H9 (cell line): ENCODE measurements around the gene ROR1. TPM values are rescaled to one million over a fixed set of nuclear protein-coding genes. Genes with fewer than 3 reads are reported as not detected.

Source experiments
- DNase-seq: peaks from one replicate; pipeline ENCODE4 v3.0.0-alpha.2; 2017
- H2AFZ ChIP-seq: one replicate; pipeline ENCODE4 v1.6.1; 2013; ENCODE audit warnings: mild to moderate bottlenecking, low read length, control low read depth, moderate library complexity
- H2AK5ac ChIP-seq: 2 replicates; pipeline ENCODE4 v1.6.1; 2013; ENCODE audit warnings: low read length, control low read depth, mixed read lengths; ENCODE audit not compliant: insufficient read length
- H2BK120ac ChIP-seq: one replicate; pipeline ENCODE4 v1.6.1; 2013; ENCODE audit warnings: low read depth, mild to moderate bottlenecking, low read length, control low read depth, inconsistent platforms; ENCODE audit not compliant: poor library complexity, severe bottlenecking
- H2BK12ac ChIP-seq: 2 replicates; pipeline ENCODE4 v1.6.1; 2013; ENCODE audit warnings: low read length, control low read depth, mixed read lengths, low read depth; ENCODE audit not compliant: insufficient read length
- H2BK15ac ChIP-seq: 2 replicates; pipeline ENCODE4 v1.6.1; 2013; ENCODE audit warnings: low read depth, low read length, control low read depth
- H2BK20ac ChIP-seq: one replicate; pipeline ENCODE4 v1.6.1; 2013; ENCODE audit warnings: low read depth, mild to moderate bottlenecking, low read length, control low read depth, inconsistent platforms; ENCODE audit not compliant: poor library complexity, severe bottlenecking
- H2BK5ac ChIP-seq: 2 replicates; pipeline ENCODE4 v1.6.1; 2013; ENCODE audit warnings: low read length, control low read depth, mixed read lengths; ENCODE audit not compliant: insufficient read length
- H3K14ac ChIP-seq: 2 replicates; pipeline ENCODE4 v1.6.1; 2013; ENCODE audit warnings: low read length, control low read depth; ENCODE audit not compliant: insufficient read depth
- H3K18ac ChIP-seq: 2 replicates; pipeline ENCODE4 v1.6.1; 2013; ENCODE audit warnings: low read depth, mild to moderate bottlenecking, mixed read lengths, low read length, control low read depth; ENCODE audit not compliant: insufficient read length
- H3K23ac ChIP-seq: 2 replicates; pipeline ENCODE4 v1.6.1; 2013; ENCODE audit warnings: low read length, control low read depth, mixed read lengths, low read depth; ENCODE audit not compliant: insufficient read length
- H3K23me2 ChIP-seq: 2 replicates; pipeline ENCODE4 v1.6.1; 2013; ENCODE audit warnings: low read depth, mild to moderate bottlenecking, mixed read lengths, low read length, control low read depth; ENCODE audit not compliant: insufficient read length, poor library complexity, severe bottlenecking
- H3K27ac ChIP-seq: 2 replicates; pipeline ENCODE4 v1.5.1; 2013; ENCODE audit warnings: low read length, control low read depth, mixed read lengths, low read depth; ENCODE audit not compliant: insufficient read length
- H3K27me3 ChIP-seq: 2 replicates; pipeline ENCODE4 v1.6.1; 2013; ENCODE audit warnings: low read length, control low read depth, inconsistent platforms; ENCODE audit not compliant: insufficient read depth
- H3K4ac ChIP-seq: 2 replicates; pipeline ENCODE4 v1.6.1; 2013; ENCODE audit warnings: low read depth, mild to moderate bottlenecking, control low read depth, inconsistent platforms, low read length, moderate library complexity
- H3K4me1 ChIP-seq: 2 replicates; pipeline ENCODE4 v1.6.1; 2013; ENCODE audit warnings: low read length, control low read depth, inconsistent platforms; ENCODE audit not compliant: insufficient read depth
- H3K4me2 ChIP-seq: 2 replicates; pipeline ENCODE4 v1.6.1; 2013; ENCODE audit warnings: low read length, control low read depth, mixed read lengths; ENCODE audit not compliant: insufficient read length, insufficient read depth
- H3K56ac ChIP-seq: 2 replicates; pipeline ENCODE4 v1.6.1; 2013; ENCODE audit warnings: low read depth, mild to moderate bottlenecking, mixed read lengths, low read length, control low read depth; ENCODE audit not compliant: insufficient read length
- H3K79me1 ChIP-seq: 2 replicates; pipeline ENCODE4 v1.6.1; 2013; ENCODE audit warnings: low read depth, mild to moderate bottlenecking, moderate library complexity, low read length, control low read depth, inconsistent platforms; ENCODE audit not compliant: insufficient read depth, poor library complexity, severe bottlenecking
- H3K79me2 ChIP-seq: 2 replicates; pipeline ENCODE4 v1.6.1; 2013; ENCODE audit warnings: low read length, control low read depth, inconsistent platforms; ENCODE audit not compliant: insufficient read depth
- H3K9ac ChIP-seq: 2 replicates; pipeline ENCODE4 v1.6.1; 2013; ENCODE audit warnings: low read length, control low read depth, mixed read lengths; ENCODE audit not compliant: insufficient read length; ENCODE audit errors: extremely low read depth
- H3K9me3 ChIP-seq: one replicate; pipeline ENCODE4 v1.6.1; 2013; ENCODE audit warnings: low read depth, low read length, inconsistent platforms; ENCODE audit not compliant: control insufficient read depth
- H3T11ph ChIP-seq: one replicate; pipeline ENCODE4 v1.6.1; 2013; ENCODE audit warnings: mild to moderate bottlenecking, low read length, control low read depth, inconsistent platforms
- H4K20me1 ChIP-seq: one replicate; pipeline ENCODE4 v1.6.1; 2013; ENCODE audit not compliant: control insufficient read depth, insufficient read length, insufficient read depth
- H4K5ac ChIP-seq: 2 replicates; pipeline ENCODE4 v1.6.1; 2013; ENCODE audit warnings: low read depth, mild to moderate bottlenecking, mixed read lengths, low read length, control low read depth; ENCODE audit not compliant: insufficient read length
- H4K8ac ChIP-seq: replicated peaks from 2 replicates; pipeline ENCODE4 v1.6.1; 2013; ENCODE audit warnings: low read length, control low read depth, mixed read lengths, low read depth; ENCODE audit not compliant: insufficient read length
- H4K91ac ChIP-seq: 2 replicates; pipeline ENCODE4 v1.6.1; 2013; ENCODE audit warnings: low read depth, mild to moderate bottlenecking, moderate library complexity, mixed read lengths, low read length, control low read depth; ENCODE audit not compliant: insufficient read length
- H3K27ac Mint-ChIP-seq, 3 experiments: 2 replicates in 2 of 3; 3 replicates in 1 of 3; pipeline ENCODE4 v1.8.0; 2020 to 2021; ENCODE audit warnings: mixed read lengths in 3 of 3, mild to moderate bottlenecking in 1 of 3, moderate library complexity in 1 of 3
- H3K27me3 Mint-ChIP-seq: 2 replicates; pipeline ENCODE4 v1.8.0; 2021; ENCODE audit warnings: low read depth, mild to moderate bottlenecking, moderate library complexity, mixed read lengths
- H3K36me3 Mint-ChIP-seq, 3 experiments: 2 replicates in 2 of 3; 3 replicates in 1 of 3; pipeline ENCODE4 v1.8.0; 2020 to 2021; ENCODE audit warnings: low read depth in 3 of 3, mixed read lengths in 3 of 3; ENCODE audit not compliant: insufficient read depth in 1 of 3
- H3K4me1 Mint-ChIP-seq, 2 experiments: 2 replicates each; pipeline ENCODE4 v1.8.0; 2020; ENCODE audit warnings: mixed read lengths in 2 of 2
- H3K4me3 Mint-ChIP-seq, 2 experiments: 2 replicates in 1 of 2; 3 replicates in 1 of 2; pipeline ENCODE4 v1.8.0; 2020 to 2021; ENCODE audit warnings: mild to moderate bottlenecking in 2 of 2, mixed read lengths in 2 of 2, moderate library complexity in 1 of 2
- H3K9me3 Mint-ChIP-seq, 2 experiments: 2 replicates in 1 of 2; 3 replicates in 1 of 2; pipeline ENCODE4 v1.8.0; 2020; ENCODE audit warnings: mild to moderate bottlenecking in 2 of 2, mixed read lengths in 2 of 2, moderate library complexity in 1 of 2
- whole genome bisulfite sequencing: extraction: QIAGEN DNeasy Blood & Tissue Kit; methylation state at CpG from one replicate; pipeline ENCODE4 v1.1.7; 2013; ENCODE audit warnings: missing lambda C conversion rate, low lambda C conversion rate, mixed read lengths; ENCODE audit not compliant: insufficient read length; ENCODE audit errors: extremely low coverage; 5-methylcytosine and 5-hydroxymethylcytosine counted together
- total RNA-seq: library from RNA; stranded (reverse); gene quantifications from 2 replicates; pipeline ENCODE4 v1.2.1, GENCODE V29; 2021
- TF ChIP-seq, protein P1 (sequence below): fragments of 200-600 bp; sonication (generic); conservative IDR thresholded peaks from 3 replicates; pipeline ENCODE4 v1.8.0; 2021; ENCODE audit warnings: antibody characterized with exemption, mild to moderate bottlenecking

ROR1 gene
- total RNA-seq, 1 experiment from 2014 or later, result 75.9 TPM

DNA sequence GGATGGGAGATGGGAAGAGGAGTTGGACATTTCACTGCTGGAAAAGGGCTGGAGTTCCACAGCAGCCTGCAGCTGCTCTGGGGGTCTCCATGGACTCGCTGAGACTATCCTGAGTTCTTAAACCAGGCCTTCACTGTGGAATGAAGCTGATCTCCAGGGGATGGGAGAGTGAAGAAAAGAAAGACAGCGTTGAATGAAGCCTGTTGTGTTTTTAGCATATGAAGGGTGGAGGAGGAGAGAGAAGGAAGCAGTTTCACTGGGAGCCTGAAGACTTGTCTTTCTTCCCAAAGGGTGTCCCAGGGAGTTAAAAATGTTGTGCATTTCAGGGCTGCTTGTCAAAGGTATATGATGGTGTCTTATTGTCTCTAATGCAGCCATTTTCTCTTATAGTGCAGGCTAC, 9.2 kb downstream of the ROR1 start:
- Histone ChIP-seq H3K18ac (peak overlapping the region; percentile 37), H2AFZ (no peak overlapping the region), H3K4me1 (peaks cover 61% of the 10 kb centered on the region), H3K27ac (peak overlapping the region; percentile 73), H3K9ac (no peak overlapping the region), H3K56ac (no peak overlapping the region), H2BK15ac (peak overlapping the region; percentile 29; the same call in 1 of the 2 replicates), H2BK12ac (no peak overlapping the region), H3K9me3 (no peaks in the 10 kb centered on the region), H3K14ac (no peak overlapping the region), H2BK5ac (peak overlapping the region; percentile 72), H3K4ac (no peak overlapping the region), H3K79me1 (peaks cover 12% of the 10 kb centered on the region), H3K79me2 (peaks cover 62% of the 10 kb centered on the region), H4K5ac (no peak overlapping the region), H4K20me1 (no peaks in the 10 kb centered on the region), H3K23ac (no peak overlapping the region), H3K27me3 (no peaks in the 10 kb centered on the region), H2BK20ac (no peak overlapping the region), H2BK120ac (no peak overlapping the region), H3K23me2 (no peaks in the 10 kb centered on the region), H2AK5ac (no peak overlapping the region), H4K8ac (no peak overlapping the region), H3K4me2 (peak overlapping the region; percentile 55), H3T11ph (no peak overlapping the region), H4K91ac (no peak overlapping the region)
- Mint-ChIP-seq H3K4me3 (peak overlapping the region; percentile 37 to 64), H3K4me1 (peaks cover 91 to 92% of the 10 kb centered on the region in 2 experiments), H3K27ac (peak overlapping the region; percentile 62 to 97 (median 95)), H3K36me3 (peaks cover 0 to 14% (median 5%) of the 10 kb centered on the region in 3 experiments; a peak in 6 of 7 replicates), H3K9me3 (no peaks in the 10 kb centered on the region), H3K27me3 (no peaks in the 10 kb centered on the region)
- WGBS, result no CpG with 5 or more reads among the region's 2 CpGs
- peak; percentile 46 for DNase-seq
- TF ChIP-seq, protein P1, sequence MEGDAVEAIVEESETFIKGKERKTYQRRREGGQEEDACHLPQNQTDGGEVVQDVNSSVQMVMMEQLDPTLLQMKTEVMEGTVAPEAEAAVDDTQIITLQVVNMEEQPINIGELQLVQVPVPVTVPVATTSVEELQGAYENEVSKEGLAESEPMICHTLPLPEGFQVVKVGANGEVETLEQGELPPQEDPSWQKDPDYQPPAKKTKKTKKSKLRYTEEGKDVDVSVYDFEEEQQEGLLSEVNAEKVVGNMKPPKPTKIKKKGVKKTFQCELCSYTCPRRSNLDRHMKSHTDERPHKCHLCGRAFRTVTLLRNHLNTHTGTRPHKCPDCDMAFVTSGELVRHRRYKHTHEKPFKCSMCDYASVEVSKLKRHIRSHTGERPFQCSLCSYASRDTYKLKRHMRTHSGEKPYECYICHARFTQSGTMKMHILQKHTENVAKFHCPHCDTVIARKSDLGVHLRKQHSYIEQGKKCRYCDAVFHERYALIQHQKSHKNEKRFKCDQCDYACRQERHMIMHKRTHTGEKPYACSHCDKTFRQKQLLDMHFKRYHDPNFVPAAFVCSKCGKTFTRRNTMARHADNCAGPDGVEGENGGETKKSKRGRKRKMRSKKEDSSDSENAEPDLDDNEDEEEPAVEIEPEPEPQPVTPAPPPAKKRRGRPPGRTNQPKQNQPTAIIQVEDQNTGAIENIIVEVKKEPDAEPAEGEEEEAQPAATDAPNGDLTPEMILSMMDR, result no peak
